ENCODE data around the gene ZNF804B.

ZNF804B gene

DNA sequence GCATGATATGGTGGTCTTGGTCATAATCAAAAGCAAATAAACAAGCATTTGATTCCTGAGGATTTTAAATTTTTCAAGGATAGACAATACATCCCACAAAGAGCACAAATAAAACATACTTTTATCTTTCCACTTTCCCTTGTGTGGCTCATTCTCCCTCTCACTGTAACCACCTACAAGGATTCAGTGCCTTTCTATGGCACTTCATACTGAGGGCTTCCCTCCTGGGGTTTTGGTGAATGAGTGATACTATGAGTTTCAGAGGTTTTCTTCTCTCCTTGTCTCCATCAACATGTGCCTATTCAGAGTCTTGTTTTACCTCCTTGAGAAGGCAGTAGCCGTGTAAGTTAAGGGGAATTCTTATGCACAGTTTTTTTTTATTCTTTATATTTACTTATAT, 332.1 kb downstream of the ZNF804B start:
- H3K27me3 ChIP-seq (replicated peaks; ENCODE audit: control insufficient read depth, insufficient read depth, low read length), result no peaks in the 10 kb centered on the region
- no peak for DNase-seq (ENCODE audit: low read depth)

DNA sequence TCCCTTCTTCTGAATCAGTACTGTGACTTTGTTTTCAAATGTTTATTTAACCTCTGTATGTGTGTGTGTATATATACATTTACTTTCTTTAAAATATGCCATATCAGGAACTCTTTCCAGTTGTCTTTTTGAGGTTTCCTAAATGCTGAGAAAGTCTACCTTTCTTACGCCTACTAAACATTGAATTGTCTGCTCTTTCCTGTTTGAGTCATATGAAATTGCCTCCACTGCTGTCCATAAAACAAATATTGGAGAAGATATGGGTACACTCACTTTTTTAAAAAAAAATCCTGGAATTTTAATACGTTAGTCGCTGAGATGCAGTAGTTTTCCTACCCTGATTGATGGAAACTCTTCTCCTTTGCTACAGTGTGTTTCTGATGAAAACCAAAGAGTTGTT, 334.8 kb downstream of the ZNF804B start:
- H3K36me3 ChIP-seq (ENCODE audit: control insufficient read depth, insufficient read depth, low read length, severe bottlenecking), result no peaks in the 10 kb centered on the region
- H3K9me3 ChIP-seq (ENCODE audit: control insufficient read depth, low read length), result no peaks in the 10 kb centered on the region
- H3K9ac ChIP-seq (ENCODE audit: low read length), result no peak overlapping the region
- H3K27me3 ChIP-seq (replicated peaks; ENCODE audit: control insufficient read depth, insufficient read depth, low read length), result no peaks in the 10 kb centered on the region
- no peak for DNase-seq (ENCODE audit: low read depth)
- no peak overlapping the region for H3K4me3 ChIP-seq (ENCODE audit: low read length)
- no peaks in the 10 kb centered on the region for H3K4me1 ChIP-seq (ENCODE audit: control insufficient read depth, insufficient read depth, low read length)

More for the DNA sequence above, 332.1 kb downstream of the ZNF804B start:
- H3K36me3 ChIP-seq (ENCODE audit: control insufficient read depth, insufficient read depth, low read length, severe bottlenecking), result no peaks in the 10 kb centered on the region
- H3K9me3 ChIP-seq (ENCODE audit: control insufficient read depth, low read length), result no peaks in the 10 kb centered on the region
- H3K4me3 ChIP-seq (ENCODE audit: low read length), result no peak overlapping the region
- no peaks in the 10 kb centered on the region for H3K4me1 ChIP-seq (ENCODE audit: control insufficient read depth, insufficient read depth, low read length)
- H3K9ac ChIP-seq (ENCODE audit: low read length), result no peak overlapping the region

DNA sequence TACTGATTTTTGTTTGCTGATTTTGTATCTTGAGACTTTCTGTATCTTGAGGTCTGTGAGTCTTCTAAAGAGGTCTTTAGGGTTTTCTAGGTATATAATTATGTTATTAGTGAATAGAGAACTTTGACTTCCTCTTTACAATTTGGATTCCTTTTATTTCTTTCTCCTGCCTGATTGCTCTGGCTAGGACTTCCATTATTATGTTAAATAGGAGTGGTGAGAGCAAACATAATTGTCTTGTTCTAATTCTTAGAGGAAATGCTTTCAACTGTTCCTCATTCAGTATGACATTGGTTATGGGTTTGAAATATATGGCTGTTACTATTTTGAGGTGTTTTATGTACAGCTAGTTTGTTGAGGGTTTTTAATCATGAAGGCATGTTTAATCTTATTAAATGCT, 344.1 kb downstream of the ZNF804B start:
- H3K27me3 ChIP-seq (replicated peaks; ENCODE audit: control insufficient read depth, insufficient read depth, low read length), result no peaks in the 10 kb centered on the region
- no peak for DNase-seq (ENCODE audit: low read depth)
- H3K4me3 ChIP-seq (ENCODE audit: low read length), result no peak overlapping the region
- no peaks in the 10 kb centered on the region for H3K36me3 ChIP-seq (ENCODE audit: control insufficient read depth, insufficient read depth, low read length, severe bottlenecking)
- no peaks in the 10 kb centered on the region for H3K9me3 ChIP-seq (ENCODE audit: control insufficient read depth, low read length)
- H3K4me1 ChIP-seq (ENCODE audit: control insufficient read depth, insufficient read depth, low read length), result no peaks in the 10 kb centered on the region
- H3K9ac ChIP-seq (ENCODE audit: low read length), result no peak overlapping the region

DNA sequence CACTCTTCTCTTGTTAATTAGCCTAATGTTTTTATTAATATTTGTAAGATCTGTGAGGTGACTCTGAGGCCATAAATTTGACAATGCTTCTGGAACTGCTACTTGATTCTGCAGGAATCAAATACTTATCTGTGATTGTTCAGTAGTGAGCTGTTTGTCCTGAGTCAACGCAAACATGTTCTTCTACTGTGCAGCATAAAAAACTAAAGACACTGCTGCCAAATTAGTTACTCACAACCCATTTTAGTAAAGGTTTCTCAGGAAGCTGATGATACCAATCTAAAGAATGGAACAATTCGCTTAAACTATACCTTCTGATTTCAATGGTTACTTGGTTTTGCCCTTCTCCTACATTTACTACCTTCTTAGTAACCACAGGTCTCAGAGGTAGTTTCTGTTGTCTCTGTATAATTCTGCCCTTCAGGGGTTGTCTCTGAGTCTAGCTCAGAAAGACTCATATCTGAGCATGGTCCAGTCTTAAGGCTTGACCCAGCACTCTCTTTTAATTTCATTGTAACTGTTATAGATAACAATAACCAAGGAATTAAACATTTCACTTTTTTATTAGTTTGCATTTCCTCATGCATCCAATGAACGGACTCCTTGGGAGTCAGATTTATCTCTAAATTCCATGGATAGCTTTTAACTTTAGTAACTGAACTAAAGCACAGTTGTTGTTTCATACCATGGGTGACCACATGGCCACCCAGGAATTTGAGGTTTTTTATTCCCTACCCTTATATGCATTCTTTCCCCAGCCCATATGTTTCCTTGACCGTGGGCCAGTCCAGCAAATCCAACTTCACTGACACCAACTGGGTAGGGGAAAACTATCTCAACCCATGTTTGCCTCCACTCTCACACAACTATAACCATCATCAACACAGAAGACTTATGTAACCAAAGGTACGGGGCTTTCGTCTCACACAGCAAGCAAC, 345.5 kb downstream of the ZNF804B start:
- Histone ChIP-seq H3K4me1 (ENCODE audit: control insufficient read depth, insufficient read depth, low read length) (no peaks in the 10 kb centered on the region), H3K4me3 (ENCODE audit: low read length) (no peak overlapping the region), H3K9ac (ENCODE audit: low read length) (no peak overlapping the region), H3K9me3 (ENCODE audit: control insufficient read depth, low read length) (no peaks in the 10 kb centered on the region), H3K36me3 (ENCODE audit: control insufficient read depth, insufficient read depth, low read length, severe bottlenecking) (no peaks in the 10 kb centered on the region), H3K27me3 (replicated peaks; ENCODE audit: control insufficient read depth, insufficient read depth, low read length) (no peaks in the 10 kb centered on the region)
- DNase-seq (ENCODE audit: low read depth), result peak; percentile 15

DNA sequence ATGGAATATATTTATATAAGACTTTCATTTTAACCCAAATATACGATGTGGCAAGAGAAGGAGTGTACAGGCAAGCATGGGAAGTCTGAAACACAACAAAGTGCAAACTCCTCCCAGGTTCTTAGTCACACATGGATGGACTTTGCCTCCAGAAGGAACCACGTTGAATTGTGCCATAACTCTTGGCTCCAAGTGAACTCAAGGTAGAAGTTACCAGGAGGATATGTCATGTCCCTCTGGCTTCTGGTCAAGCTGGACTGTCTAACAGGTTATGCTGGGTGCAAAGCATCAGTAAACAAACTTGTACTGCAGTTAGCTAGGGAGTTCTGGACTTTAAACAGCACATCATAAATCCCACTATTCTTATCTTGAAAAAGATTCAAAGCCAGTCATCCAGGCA, 364.4 kb downstream of the ZNF804B start:
- Histone ChIP-seq H3K27me3 (replicated peaks; ENCODE audit: control insufficient read depth, insufficient read depth, low read length) (no peaks in the 10 kb centered on the region), H3K4me1 (ENCODE audit: control insufficient read depth, insufficient read depth, low read length) (no peaks in the 10 kb centered on the region), H3K36me3 (ENCODE audit: control insufficient read depth, insufficient read depth, low read length, severe bottlenecking) (no peaks in the 10 kb centered on the region), H3K9me3 (ENCODE audit: control insufficient read depth, low read length) (no peaks in the 10 kb centered on the region), H3K9ac (ENCODE audit: low read length) (no peak overlapping the region), H3K4me3 (ENCODE audit: low read length) (no peak overlapping the region)
- no peak for DNase-seq (ENCODE audit: low read depth)

DNA sequence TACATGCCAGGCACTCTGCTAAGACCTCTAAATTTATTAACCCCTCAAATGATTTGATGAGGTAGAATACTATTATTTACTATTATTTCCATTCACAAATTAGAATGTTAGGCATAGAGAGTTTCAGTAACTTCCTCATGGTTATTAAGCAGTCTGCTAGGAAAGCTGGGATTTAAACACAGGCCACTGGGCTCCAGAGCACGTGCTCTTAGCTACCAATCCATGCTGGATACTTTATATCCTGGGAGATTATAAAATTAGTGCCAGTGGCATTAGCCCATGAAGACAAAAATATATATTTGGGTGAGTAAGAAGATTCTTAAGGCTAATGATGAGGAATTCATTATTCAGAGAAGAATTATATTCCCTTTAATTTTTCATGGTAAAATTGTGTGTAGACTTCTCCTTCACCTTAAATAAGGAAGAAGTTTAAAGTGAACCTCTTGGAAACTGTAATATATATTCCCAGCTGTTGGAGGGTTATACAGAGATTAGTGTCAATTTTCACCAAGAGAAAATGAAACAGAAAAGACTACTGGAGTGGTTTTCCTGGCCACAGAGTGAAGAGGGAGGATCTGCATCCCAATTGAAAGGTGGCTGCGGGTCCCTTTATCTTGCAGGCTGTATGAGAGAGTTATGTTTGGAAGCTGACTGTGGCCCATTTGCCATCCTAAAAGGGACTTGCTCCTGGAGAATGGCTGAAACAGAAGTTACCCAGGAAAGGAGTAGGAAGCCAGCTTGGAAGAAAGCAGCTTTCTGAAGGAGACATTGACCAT, 370.3 kb downstream of the ZNF804B start:
- Histone ChIP-seq H3K9me3 (ENCODE audit: control insufficient read depth, low read length) (no peaks in the 10 kb centered on the region), H3K36me3 (ENCODE audit: control insufficient read depth, insufficient read depth, low read length, severe bottlenecking) (no peaks in the 10 kb centered on the region), H3K4me1 (ENCODE audit: control insufficient read depth, insufficient read depth, low read length) (no peaks in the 10 kb centered on the region)

DNA sequence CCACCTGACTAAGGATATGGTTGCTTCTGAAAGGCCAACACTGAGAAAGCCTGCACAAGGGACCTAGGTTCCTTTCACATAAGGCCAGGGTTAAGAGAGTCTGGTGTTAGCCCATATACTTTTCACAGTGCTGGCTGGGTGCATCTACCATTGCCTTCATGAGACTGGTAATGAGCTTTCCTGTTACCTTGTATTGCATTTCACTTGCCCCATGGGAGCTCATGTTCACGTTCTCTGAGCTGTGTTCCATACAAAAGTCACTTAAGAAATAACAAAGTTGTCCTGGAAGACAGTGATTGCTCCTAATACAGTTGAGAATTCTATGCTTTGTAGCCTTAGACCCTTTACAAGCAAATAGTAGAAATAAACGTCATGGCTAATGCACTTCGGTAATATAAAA, 373.9 kb downstream of the ZNF804B start:
- H3K4me3 ChIP-seq (ENCODE audit: low read length), result no peak overlapping the region
- no peaks in the 10 kb centered on the region for H3K4me1 ChIP-seq (ENCODE audit: control insufficient read depth, insufficient read depth, low read length)
- no peaks in the 10 kb centered on the region for H3K9me3 ChIP-seq (ENCODE audit: control insufficient read depth, low read length)
- no peaks in the 10 kb centered on the region for H3K27me3 ChIP-seq (replicated peaks; ENCODE audit: control insufficient read depth, insufficient read depth, low read length)
- H3K9ac ChIP-seq (ENCODE audit: low read length), result no peak overlapping the region
- no peaks in the 10 kb centered on the region for H3K36me3 ChIP-seq (ENCODE audit: control insufficient read depth, insufficient read depth, low read length, severe bottlenecking)
- DNase-seq (ENCODE audit: low read depth), result no peak

More for the DNA sequence above, 370.3 kb downstream of the ZNF804B start:
- no peaks in the 10 kb centered on the region for H3K27me3 ChIP-seq (replicated peaks; ENCODE audit: control insufficient read depth, insufficient read depth, low read length)
- H3K9ac ChIP-seq (ENCODE audit: low read length), result no peak overlapping the region
- no peak for DNase-seq (ENCODE audit: low read depth)
- H3K4me3 ChIP-seq (ENCODE audit: low read length), result no peak overlapping the region

DNA sequence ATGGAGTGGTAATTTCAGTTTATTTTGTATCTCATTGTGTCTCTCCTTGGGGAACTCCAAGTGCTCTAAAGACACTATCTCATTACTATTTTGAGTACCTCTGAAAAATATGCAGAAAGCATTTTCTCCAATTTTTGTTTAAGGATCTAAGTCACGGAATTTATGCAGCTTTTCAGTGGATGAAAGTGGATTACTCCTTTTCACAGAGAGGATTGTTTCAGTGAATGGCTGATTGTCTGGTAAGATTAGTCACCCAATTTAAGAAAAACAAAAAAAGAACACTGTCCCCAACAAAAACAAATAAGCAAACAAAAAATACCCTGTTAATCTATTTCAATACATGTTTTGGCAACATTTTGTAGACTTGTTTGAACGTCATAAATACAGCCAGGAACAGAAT, 374.3 kb downstream of the ZNF804B start:
- no peaks in the 10 kb centered on the region for H3K36me3 ChIP-seq (ENCODE audit: control insufficient read depth, insufficient read depth, low read length, severe bottlenecking)
- H3K27me3 ChIP-seq (replicated peaks; ENCODE audit: control insufficient read depth, insufficient read depth, low read length), result no peaks in the 10 kb centered on the region
- DNase-seq (ENCODE audit: low read depth), result no peak
- H3K4me1 ChIP-seq (ENCODE audit: control insufficient read depth, insufficient read depth, low read length), result no peaks in the 10 kb centered on the region
- no peak overlapping the region for H3K9ac ChIP-seq (ENCODE audit: low read length)
- H3K4me3 ChIP-seq (ENCODE audit: low read length), result no peak overlapping the region
- no peaks in the 10 kb centered on the region for H3K9me3 ChIP-seq (ENCODE audit: control insufficient read depth, low read length)

DNA sequence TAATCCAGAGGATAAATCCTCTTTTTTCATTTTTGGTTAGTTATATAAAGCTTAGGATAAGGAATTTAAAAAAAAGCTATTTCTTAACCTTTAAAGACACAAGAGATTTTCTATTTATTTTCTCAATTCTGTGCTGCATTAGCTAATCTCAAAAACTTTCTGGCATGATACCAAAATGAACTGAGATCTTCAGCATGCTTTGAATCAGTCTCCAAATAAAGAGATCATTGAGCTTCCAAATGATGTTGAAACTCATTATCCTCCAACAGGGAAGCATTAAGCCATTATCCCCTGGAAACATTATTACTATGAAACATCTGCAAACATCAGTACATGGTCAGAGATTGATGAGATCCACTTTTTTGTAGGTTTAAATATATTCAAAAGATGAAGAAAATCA, 386.3 kb downstream of the ZNF804B start:
- H3K4me3 ChIP-seq (ENCODE audit: low read length), result no peak overlapping the region
- H3K9me3 ChIP-seq (ENCODE audit: control insufficient read depth, low read length), result peaks cover 10% of the 10 kb centered on the region
- no peak overlapping the region for H3K9ac ChIP-seq (ENCODE audit: low read length)
- no peaks in the 10 kb centered on the region for H3K27me3 ChIP-seq (replicated peaks; ENCODE audit: control insufficient read depth, insufficient read depth, low read length)
- H3K36me3 ChIP-seq (ENCODE audit: control insufficient read depth, insufficient read depth, low read length, severe bottlenecking), result no peaks in the 10 kb centered on the region
- DNase-seq (ENCODE audit: low read depth), result no peak
- H3K4me1 ChIP-seq (ENCODE audit: control insufficient read depth, insufficient read depth, low read length), result no peaks in the 10 kb centered on the region

DNA sequence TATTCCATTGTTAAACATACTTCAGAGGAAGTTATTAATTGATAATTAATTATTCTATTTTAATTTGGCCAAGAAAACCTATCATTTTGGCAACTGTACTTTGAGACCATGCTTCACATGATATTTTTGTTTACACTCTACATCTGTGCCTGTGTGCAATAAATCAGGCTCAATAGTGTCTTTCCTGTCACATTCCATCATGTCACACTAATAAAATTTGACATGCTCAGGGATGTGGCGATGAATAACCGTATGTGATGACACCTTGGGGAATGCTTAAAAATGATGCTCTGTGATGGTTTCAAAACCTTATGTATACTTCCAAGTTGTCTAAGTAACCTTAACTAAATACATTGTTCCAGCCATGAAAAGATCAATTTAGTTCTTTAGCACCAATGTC, 400.6 kb downstream of the ZNF804B start:
- no peak overlapping the region for H3K4me3 ChIP-seq (ENCODE audit: low read length)
- no peaks in the 10 kb centered on the region for H3K4me1 ChIP-seq (ENCODE audit: control insufficient read depth, insufficient read depth, low read length)
- no peak for DNase-seq (ENCODE audit: low read depth)
- H3K36me3 ChIP-seq (ENCODE audit: control insufficient read depth, insufficient read depth, low read length, severe bottlenecking), result no peaks in the 10 kb centered on the region
- H3K9ac ChIP-seq (ENCODE audit: low read length), result no peak overlapping the region
- H3K27me3 ChIP-seq (replicated peaks; ENCODE audit: control insufficient read depth, insufficient read depth, low read length), result no peaks in the 10 kb centered on the region
- H3K9me3 ChIP-seq (ENCODE audit: control insufficient read depth, low read length), result no peaks in the 10 kb centered on the region

DNA sequence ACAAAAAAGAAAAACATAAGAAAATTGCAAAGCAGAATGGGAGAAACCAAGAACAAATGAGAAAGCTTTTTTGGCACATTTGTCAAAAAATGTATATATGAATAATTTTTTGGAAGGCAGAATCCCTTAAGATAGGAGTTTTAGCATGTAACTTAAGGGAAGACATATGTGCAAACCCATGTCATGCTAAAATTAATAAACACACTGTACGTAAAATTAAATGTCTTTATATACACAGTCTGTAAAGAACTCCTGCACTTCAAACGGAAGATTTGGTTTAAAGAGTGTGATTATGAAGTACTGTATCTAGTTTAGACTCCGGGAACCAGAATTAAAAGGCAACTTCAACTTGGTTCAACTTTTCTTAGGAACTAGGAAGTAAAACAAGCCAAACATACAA, 405.9 kb downstream of the ZNF804B start:
- no peaks in the 10 kb centered on the region for H3K9me3 ChIP-seq (ENCODE audit: control insufficient read depth, low read length)

More for the DNA sequence above, 405.9 kb downstream of the ZNF804B start:
- DNase-seq (ENCODE audit: low read depth), result no peak
- Histone ChIP-seq H3K9ac (ENCODE audit: low read length) (no peak overlapping the region), H3K36me3 (ENCODE audit: control insufficient read depth, insufficient read depth, low read length, severe bottlenecking) (no peaks in the 10 kb centered on the region), H3K27me3 (replicated peaks; ENCODE audit: control insufficient read depth, insufficient read depth, low read length) (no peaks in the 10 kb centered on the region), H3K4me3 (ENCODE audit: low read length) (no peak overlapping the region), H3K4me1 (ENCODE audit: control insufficient read depth, insufficient read depth, low read length) (no peaks in the 10 kb centered on the region)

Measured in adipocyte (in vitro differentiated cells).